Neural crest cell (in vitro differentiated cells): ENCODE data around the gene GDF2. TPM values are rescaled to one million over a fixed set of nuclear protein-coding genes. Genes with fewer than 3 reads are reported as not detected.

ENCODE experiments used
- DNase-seq: peaks from one replicate; pipeline ENCODE4 v3.0.0; 2021; ENCODE audit warnings: low read depth, mixed read lengths, low spot score
- H3K27ac Mint-ChIP-seq: one replicate; pipeline ENCODE4 v1.8.0; 2021; ENCODE audit warnings: mild to moderate bottlenecking, mixed read lengths; ENCODE audit not compliant: unreplicated experiment
- H3K27me3 Mint-ChIP-seq: 2 replicates; pipeline ENCODE4 v1.8.0; 2021; ENCODE audit warnings: low read depth, mild to moderate bottlenecking, mixed read lengths
- H3K36me3 Mint-ChIP-seq: 2 replicates; pipeline ENCODE4 v1.8.0; 2021; ENCODE audit warnings: low read depth, mild to moderate bottlenecking, mixed read lengths
- H3K4me1 Mint-ChIP-seq: 2 replicates; pipeline ENCODE4 v1.8.0; 2021; ENCODE audit warnings: mixed read lengths
- H3K4me3 Mint-ChIP-seq: one replicate; pipeline ENCODE4 v1.8.0; 2021; ENCODE audit warnings: mild to moderate bottlenecking, mixed read lengths
- H3K9me3 Mint-ChIP-seq: 2 replicates; pipeline ENCODE4 v1.8.0; 2021; ENCODE audit warnings: mixed read lengths
- CTCF ChIP-seq: fragments of 200-600 bp; sonication (generic); conservative IDR thresholded peaks from 2 replicates; pipeline ENCODE4 v1.5.0; 2021; ENCODE audit warnings: antibody characterized with exemption, mild to moderate bottlenecking
- total RNA-seq: library from RNA; stranded (reverse); gene quantifications from 2 replicates; pipeline ENCODE4 v1.2.1, GENCODE V29; 2021

Gene GDF2
- total RNA-seq, 1 donor from 2014 or later, result not detected

GRCh38 chr10:47291682-47292081 is 30.6 kb upstream of the GDF2 start:
- no peak for DNase-seq
- Mint-ChIP-seq H3K27ac (no peak overlapping the region), H3K27me3 (peaks cover 6% of the 10 kb centered on the region), H3K4me3 (no peak overlapping the region), H3K9me3 (no peaks in the 10 kb centered on the region), H3K36me3 (no peaks in the 10 kb centered on the region), H3K4me1 (peaks cover 18% of the 10 kb centered on the region)
- TF ChIP-seq CTCF, result no peak

- no peaks in the 10 kb centered on the region for H3K9me3 Mint-ChIP-seq
- no peak overlapping the region for H3K27ac Mint-ChIP-seq
- no peak overlapping the region for H3K4me3 Mint-ChIP-seq
- H3K4me1 Mint-ChIP-seq, result peaks cover 39% of the 10 kb centered on the region
- peaks cover 20% of the 10 kb centered on the region for H3K27me3 Mint-ChIP-seq
- TF ChIP-seq CTCF, result no peak
- no peaks in the 10 kb centered on the region for H3K36me3 Mint-ChIP-seq
- no peak for DNase-seq
Measured at GRCh38 chr10:47294057-47294456, 28.2 kb upstream of the GDF2 start.

GRCh38 chr10:47294501-47294900 is 27.8 kb upstream of the GDF2 start:
- peaks cover 24% of the 10 kb centered on the region for H3K27me3 Mint-ChIP-seq

DNA sequence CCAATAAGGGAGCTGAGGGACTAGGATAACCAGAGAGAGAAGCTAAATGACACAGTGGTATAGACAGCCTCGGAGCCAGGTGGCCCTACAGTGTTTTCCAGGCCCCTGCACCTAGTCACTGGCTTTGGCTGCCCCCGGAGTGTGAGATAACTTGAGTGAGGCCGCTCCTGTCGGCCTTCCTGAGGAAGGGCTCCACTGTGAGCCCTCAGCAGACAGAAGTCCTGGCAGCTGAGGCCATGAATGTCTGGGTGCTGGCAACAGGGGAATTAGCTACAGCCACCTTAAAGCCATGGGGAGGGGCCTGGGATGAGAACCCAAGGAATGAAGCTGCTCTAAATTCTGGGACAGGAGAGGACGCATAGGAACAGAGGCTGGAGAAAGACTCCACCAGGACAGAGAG is 26.8 kb upstream of the GDF2 start:
- Mint-ChIP-seq H3K4me1 (peaks cover 47% of the 10 kb centered on the region), H3K27ac (no peak overlapping the region), H3K36me3 (no peaks in the 10 kb centered on the region), H3K4me3 (peak overlapping the region; percentile 70), H3K9me3 (no peaks in the 10 kb centered on the region), H3K27me3 (peaks cover 27% of the 10 kb centered on the region)
- no peak for DNase-seq
- no peak for TF ChIP-seq CTCF

More at GRCh38 chr10:47294501-47294900, 27.8 kb upstream of the GDF2 start:
- Mint-ChIP-seq H3K4me1 (peaks cover 44% of the 10 kb centered on the region), H3K27ac (no peak overlapping the region), H3K36me3 (no peaks in the 10 kb centered on the region), H3K4me3 (no peak overlapping the region), H3K9me3 (no peaks in the 10 kb centered on the region)
- DNase-seq, result no peak
- TF ChIP-seq CTCF, result no peak

DNA sequence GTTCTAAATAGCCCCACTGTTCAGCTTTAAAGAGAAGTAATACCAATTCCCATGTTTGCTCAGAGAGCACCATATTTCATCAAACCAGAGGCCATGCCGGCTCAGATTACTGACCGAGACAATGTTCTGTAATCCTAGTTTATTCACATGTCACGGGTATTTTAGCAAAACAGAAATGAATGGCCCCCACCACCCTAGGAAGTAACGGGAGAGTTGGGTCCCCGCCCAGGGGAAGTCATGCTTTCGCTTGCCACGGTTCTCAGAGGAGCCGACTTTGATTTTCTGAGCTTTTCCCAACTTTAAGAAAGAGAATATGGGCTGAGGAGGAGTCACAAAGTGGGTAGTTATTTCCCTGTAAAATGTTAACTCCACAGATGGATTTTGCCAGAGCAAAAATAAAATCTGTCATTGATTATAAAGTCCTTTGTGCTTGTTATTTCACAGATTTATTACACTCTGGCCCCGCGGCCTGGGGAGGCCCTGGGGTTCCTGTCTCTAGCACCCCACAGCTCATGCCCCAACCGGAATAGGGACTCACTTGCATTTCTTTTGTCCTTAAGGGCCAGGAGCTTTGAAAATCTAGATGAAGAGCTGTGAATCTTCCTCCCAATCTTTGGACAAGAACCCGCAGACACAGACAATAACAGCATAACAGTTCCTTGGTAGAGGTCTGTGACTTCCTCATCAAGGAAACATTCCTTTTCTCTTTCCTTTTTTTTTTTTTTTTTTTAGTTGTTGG is 25.9 kb upstream of the GDF2 start:
- Mint-ChIP-seq H3K9me3 (no peaks in the 10 kb centered on the region), H3K27me3 (peaks cover 34% of the 10 kb centered on the region), H3K4me1 (peaks cover 52% of the 10 kb centered on the region), H3K4me3 (peak overlapping the region; percentile 70), H3K27ac (peak overlapping the region; percentile 46), H3K36me3 (no peaks in the 10 kb centered on the region)
- no peak for DNase-seq
- no peak for TF ChIP-seq CTCF
